Measurements from ENCODE around the gene RNF220.
"Not testable (repeated sequence)": the region's sequence is repeated elsewhere in the genome, so short reads cannot be mapped to it uniquely, and the experiment has no call there.

RNF220 gene

DNA sequence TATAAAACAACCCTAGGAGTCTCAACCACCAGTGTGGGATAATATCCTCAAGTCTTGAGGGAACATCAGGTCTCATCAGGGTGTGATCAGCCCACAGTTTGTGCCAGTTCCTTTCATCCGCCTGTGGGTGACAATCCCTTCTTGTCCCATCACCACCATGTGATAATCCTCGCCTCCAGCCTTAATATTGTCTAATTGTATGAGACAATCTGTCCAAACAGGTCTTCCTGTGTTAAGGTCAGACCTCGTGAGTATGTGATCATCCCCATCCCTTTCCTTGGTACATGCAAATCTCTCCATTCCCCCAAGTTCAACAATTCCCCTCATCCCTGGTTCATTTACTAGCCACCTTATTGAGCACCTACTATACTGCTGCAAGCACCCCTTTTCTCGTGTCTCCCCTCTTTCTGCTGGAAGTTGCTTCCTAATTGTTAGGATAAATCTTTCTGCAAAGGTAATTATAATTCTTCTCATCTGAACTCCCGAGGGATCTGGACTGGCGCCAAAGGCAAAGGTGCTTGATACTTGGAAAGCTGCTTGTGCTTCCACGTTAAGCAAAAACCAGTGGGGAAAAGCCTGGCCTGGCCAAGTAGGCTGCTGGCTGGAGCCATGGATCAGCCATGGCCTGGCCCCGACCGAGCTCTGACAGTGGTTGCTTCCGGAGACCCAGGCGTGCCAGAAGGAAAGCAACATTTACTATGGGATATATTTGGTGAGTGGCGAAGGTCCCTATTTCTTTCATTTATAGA is 92.5 kb downstream of the RNF220 start:
- no peak for DNase-seq

DNA sequence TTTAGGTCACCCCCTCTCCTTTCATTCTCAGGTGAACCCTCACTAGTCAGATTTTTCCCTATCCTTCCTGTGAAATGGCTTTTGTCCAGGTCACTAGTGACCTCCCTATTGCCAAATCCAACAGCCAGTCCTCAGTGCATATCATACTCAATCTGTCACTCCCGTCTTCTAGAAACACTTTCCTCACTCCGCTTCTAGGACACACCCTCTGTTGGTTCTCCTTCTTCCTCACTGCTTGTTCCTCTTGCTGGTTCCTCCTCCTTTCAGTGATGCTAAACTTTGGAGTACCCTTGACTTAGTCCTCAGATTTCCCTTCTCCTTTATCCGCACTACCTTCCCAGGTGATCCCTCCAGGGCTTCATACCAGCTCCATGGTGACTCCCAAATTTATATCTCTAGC is 94.3 kb downstream of the RNF220 start:
- DNase-seq, result no peak

DNA sequence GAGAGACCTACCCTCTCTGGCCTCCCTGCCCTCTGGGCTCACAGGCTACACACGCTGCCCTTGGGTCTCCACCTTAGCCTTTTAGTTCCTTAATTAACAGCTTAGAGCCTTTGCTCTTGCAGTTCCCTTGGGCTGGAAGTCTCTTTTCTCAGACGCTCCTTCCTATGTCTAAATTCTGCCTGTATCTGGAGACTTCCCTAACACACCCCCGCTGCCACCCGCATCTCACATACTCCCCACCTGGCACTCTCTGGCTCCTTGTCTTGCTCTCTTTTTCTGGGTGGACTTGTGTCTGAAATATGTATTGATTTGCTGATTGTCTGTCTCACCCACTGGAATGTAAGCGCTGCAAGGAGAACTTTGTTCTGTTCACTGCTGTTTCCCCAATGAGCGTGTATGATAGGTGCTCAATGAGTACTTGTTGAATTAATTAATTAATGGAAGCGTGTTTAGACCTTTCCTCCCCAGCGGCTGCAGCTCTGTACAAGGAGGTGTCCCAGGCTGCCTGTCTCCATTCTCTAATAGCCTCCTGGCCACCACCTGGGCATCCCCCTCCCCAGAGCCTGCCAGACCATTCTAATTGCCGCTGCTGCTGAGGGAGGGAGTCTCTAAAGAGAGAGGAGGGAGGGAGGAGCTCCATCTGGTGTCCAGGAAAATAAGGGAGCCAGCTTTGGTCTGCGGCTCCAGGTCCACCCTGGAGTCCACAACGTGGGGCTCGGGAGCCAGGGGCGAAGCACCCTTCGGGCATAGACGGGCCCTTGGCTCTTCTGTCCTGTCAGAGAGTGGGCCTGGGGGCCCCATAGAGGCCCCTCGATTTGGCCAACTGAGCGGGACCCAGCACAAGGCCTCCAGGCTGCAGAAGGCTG is 95.4 kb downstream of the RNF220 start:
- no peak for DNase-seq

DNA sequence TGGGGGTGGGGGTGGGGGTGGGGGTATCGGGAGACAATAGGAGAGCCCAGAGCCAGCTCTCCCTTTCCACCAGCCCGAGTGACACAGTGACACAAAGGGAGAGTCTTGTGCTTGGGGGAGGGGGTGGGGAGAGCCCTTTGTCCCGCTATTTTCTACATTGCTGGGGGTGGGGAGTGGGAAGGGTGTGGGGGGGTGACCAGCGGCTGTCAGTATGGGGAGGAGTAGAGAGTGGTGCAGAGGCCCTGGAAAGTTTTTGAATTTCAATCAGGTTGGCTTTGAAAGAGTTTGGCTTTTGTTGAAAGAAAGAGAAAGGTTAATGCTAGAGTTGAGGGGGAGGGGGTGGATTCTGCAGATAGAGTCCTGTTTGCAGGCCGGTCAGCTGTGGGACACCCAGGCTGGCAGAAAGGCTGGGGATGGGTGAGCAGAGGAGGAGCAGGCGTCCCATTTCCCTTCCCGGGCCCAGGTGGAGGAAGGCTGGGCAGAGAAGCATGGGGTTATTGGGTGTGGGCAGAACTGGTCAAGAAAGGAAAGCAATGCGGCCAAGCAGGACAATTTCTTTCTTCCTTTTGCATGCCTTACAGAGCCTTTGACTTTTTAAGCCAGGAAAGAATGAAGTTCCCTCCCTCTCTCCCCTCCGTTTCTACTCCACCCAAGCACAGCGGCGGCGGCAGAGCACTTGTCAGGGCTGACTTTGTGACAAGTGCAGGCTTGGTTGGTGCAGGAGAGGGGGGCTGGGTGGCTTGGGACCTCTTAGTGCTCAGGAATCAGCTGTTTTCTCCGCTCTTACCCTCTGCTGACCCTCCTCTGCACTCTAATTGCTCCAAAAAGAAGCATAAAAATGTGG is 96.2 kb downstream of the RNF220 start:
- DNase-seq, result no peak

DNA sequence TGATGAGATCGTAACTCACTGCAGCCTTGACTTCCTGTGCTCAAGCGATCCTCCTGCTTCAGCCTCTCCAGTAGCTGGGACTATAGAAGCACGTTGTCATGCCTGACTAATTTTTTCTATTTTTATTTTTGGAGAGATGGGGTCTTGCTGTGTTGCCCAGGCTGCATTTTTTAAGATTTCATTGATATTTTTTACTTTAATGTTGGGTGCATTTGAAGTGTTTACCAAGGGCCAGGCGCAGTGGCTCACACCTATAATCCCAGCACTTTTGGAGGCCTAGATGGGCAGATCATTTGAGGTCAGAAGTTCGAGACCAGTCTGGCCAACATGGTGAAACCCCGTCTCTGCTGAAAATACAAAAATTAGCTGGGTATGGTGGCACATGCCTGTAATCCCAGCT is 97.8 kb downstream of the RNF220 start:
- DNase-seq, result not testable (repeated sequence)

DNA sequence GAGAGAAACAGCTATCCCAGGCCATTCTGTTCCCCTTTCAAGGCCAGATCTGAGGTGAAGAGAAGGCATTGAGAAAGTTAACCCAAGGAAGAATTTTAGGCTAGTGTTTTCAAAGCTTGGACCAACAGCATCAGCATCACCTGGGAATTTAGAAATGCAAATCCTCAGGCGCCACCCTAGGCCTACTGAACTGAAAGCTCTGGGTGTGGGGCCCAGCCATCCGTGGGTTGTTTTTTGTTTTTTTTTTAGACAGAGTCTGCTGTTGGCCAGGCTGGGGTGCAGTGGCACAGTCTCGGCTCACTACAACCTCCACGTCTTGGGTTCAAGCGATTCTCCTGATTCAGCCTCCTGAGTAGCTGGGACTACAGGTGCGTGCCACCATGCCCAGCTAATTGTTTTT is 98.6 kb downstream of the RNF220 start:
- DNase-seq, result no peak

DNA sequence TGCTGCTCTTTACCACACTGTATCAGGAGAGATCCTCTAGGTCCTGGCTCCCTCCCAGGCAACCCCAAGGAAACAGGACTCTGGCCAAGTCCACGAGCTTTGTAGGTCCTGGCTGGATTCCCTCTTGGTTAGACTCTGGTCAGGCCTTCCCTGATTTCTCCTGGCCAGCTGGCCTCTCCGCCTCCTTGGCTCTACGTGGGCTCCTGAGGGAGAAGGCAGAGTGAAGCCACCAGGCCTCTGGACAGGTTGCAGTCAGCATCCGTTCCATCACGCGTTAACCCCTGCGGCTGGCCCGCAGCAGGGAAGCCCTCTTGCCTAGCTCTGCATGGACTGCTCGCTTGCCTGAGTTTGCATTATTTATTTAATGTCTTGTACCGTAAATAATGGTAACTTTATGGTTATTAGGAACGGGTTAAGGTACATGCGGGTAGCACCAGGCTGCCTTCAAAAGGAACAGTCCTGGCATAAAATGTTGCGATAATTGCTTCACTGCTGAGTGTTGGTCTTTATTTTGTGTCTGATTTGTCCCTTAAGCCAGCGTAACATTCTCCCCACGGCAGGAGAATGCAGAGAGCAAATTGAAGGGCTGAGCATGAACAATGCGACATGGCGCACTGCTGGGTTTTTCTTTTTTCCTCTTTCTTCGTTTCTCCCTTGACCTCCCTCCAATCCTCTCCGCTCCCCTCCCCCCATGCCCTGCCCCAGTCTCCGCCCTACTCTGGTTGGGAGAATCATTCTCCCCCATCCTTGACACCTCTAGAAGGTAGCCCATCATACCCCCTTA is 100.3 kb downstream of the RNF220 start:
- no peak for DNase-seq

DNA sequence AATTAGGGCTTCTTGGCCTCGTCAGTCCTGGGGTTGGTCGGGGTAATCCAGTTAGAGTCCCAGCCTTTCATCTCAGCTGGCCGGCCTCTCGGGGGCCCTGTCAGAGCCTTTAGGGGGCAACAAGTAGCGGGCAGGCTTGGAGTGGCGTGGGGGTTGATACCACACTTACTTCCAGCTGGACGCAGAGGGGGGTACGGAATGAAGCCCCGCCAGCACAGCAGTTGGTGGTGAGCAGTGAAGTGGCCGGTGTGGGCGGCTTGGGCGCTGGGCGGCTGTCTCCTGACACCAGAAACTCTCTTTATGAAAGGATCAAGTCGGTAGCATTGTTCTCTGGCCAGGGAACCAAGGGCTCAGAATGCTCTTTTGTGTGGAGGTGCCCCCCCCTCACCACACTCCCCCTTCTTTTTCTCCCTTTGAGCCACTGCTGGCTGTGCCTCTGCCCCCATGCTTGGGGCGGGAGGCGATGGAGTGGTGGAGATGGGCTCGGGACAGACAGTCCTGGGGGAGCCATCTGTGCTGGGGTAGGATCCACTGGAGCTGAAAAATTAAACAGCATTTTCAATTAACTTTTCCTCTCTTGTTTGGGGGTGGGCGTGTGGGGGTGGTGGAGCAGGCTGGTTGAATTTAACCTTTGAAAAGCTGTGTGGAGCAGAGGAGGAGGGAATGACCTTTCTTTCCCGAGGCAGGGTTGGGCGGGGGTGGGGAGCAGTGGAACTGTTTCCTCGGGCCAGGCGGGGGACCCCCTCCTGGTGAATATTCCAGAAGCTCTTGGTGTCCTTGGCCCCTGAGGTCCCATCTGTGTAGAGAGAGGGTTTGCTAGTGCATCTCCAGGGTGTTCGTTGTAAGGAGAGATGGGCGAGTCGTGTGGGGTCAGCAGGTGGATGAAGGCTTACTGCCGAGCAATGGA is 102.7 kb downstream of the RNF220 start:
- no peak for DNase-seq

DNA sequence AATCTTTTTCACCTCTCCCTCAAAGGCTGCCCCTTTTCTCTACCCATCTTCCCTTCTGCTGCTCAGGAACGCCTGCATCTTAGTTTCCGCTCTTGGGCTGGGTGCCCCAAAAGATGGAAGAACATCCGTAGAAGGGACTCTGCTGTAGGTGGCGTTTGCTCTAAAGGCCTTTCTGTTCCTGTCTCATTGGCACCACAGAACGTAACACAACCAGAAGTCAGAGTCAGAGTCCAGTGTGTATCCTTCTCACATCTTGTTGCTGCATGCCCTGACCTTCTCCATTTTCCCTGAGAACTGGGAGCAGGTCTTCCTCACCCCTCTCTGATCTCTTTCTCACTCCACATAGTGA is 103.3 kb downstream of the RNF220 start:
- no peak for DNase-seq

DNA sequence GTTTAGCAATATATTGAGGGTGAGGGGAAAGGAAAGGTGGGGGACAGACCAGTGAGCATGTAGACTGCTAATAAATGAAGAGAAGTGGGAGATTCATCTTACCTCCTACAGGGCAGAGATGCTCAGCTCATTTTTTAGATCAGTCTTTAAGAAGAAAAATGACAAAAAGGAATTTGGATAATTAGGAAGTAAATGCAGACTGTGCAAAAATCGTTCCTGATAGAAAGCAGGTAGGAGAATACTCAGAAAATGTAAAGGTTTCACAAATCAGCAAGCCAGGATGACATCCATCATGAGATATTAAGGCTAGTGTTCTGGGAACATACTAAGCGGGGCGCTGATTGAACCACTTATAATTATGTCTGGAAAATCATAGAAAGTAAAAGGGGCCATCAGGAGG is 106.3 kb downstream of the RNF220 start:
- no peak for DNase-seq

DNA sequence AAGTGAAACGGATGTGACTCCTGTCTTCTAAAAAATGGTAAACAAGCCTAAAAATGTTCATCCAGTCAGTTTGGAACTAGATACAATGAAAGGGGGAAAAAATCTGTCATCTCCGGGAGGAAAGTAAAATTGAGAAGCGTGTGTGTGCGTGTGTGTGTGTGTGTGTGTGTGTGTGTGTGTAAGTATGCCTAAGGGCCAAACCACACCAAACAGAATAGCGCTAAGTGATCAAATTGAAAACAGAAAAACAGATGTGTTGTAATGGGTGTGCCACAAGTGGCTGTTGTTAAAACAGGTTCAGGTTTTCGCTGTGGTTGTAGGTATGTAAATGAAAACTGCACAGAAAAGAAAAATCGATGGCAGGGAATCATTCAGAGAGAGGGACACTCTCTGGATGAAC is 106.7 kb downstream of the RNF220 start:
- no peak for DNase-seq

DNA sequence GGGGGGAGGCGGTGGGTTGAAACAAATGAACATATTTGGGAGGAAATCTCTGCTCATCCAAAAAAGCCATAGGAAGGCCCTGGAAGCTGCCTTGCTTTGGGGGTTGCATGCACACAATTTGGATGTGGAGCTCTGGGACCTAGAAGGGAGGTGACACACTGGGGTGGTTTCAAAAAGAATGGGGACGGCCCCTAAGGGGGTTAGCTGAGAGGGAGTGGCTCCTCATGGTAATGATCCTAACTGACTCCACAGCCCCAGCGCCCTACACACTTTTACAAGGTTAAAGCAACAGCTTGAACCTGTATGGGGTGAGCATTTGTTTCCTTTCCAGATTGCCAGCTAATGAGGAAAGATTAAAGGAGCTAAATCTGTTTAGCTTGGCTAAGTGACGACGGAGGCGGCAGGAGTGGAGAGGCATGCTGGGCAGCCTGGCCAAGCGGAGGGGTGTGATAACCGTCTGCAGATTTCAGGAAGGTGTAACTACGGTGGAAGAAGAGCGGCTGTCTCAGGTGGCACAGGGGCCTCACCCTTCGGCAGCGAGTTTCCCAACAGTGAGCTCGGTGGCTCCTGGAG is 107.3 kb downstream of the RNF220 start:
- no peak for DNase-seq

DNA sequence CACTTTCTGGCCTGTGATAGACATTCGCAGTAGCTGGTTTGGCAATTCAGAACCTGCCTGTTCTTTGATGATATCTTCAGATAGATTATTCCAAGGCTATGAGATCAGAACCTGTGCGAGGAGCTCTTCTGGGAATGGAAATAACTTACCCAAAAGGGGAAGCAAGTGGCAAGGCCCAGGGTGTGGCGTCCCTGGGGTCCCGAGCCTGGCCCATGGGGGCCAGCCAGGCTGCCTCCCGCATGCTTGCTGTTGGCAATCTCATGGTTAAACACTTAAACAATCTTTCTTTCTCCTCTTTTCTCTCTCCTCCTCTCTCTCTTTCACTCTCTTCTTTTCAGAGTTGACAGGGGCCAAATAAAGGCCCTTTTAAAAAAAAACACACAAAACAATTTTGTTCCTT is 108.1 kb downstream of the RNF220 start:
- DNase-seq, result no peak

DNA sequence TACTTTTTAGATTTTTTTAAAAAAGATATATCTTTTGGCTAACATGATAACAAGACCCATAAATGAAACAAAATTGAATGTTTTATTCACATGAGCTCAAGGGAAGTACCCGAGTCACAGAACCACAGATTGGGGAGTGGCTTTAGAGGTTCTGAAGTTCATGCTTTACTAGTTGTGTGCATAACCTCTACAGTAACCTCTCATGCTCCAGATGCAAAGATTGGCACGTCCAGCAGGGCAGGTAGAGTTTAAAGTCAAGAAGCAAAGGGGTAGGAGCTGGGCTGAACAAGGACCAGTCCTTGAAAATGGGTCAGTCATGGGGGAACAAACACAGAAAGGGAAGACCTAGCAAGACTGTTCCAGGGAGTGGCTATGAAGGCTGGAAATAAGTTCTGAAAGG is 109.6 kb downstream of the RNF220 start:
- DNase-seq, result no peak

DNA sequence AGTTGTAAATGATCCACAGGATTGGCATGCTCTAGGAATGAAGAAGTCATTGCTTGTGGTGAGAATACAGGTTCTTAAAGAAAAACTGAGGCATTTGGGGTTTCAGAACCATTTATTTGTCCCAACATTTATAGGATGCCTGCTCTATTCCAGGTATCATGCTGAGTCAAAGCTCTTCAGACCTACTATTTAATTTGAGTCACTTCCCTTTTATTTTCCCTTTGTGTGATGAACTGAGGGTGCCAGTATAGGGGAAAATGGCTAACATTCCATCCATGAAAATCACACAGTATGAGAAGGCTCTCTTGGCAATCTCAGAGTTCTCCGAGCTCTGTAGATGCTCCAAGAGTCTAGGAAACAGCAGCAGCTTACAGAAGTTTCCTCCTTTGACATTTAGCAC is 110.4 kb downstream of the RNF220 start:
- peak; percentile 16 for DNase-seq

DNA sequence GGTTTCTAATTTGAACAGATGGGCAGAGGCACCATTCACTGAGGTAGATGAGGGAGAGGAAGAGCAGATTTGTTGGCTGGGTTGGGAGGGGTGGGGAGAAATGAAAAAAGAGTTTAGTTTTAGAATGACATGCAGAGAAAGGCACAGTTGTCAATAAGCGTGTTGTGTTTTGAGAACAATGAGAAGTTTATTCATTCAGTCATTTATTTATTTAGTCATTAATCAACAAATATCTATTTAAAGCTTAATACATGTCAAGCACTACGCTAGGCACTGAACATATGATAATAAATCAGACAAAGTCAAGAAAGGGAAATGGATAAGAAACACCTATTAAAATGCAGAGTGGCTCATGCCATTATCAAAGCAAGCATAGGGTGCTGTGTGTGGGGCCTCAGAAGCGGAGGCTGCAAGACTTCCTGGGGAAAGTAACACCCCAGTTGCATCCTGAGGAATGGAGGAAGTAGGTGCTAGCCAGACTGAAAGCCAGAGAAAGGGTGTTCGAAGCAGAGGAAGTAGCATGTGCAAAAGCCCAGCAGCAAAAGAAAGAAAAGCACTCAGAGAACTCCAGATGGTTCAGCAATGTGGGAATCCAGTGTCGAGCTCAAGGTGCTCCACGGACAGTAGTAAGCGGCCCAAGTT is 114.1 kb downstream of the RNF220 start:
- no peak for DNase-seq

DNA sequence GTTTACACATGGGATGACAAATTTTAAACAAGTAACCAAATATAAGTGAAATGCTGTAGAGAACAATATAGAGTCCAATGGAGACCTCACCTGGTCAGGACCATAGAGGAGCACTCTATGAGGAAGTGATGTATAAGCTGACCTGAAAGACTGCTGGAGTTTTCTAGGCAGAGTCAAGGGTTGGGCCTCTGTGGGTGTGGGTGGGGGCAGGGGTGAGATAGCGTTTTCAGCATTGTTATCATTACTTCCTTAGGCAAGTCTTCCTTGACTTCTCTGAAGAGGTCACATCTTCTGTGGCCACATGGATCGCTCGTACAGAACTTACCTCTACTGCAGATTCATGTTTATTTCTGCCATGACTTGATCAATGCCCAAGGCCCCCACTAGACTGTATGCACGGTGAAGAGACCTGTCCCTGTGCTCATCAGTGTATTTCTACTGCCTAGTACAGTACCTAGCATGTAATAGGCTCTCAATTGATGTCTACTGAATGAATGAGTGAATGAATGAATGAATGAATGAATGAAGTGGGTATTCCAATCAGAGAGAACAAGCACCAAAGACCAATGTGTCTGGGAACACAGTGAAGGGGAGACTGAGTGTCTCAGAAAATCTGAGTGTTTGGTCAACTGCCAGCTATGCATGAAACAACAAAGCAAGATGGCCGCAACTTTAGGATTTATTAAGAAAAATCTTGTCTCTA is 116.5 kb downstream of the RNF220 start:
- no peak for DNase-seq

DNA sequence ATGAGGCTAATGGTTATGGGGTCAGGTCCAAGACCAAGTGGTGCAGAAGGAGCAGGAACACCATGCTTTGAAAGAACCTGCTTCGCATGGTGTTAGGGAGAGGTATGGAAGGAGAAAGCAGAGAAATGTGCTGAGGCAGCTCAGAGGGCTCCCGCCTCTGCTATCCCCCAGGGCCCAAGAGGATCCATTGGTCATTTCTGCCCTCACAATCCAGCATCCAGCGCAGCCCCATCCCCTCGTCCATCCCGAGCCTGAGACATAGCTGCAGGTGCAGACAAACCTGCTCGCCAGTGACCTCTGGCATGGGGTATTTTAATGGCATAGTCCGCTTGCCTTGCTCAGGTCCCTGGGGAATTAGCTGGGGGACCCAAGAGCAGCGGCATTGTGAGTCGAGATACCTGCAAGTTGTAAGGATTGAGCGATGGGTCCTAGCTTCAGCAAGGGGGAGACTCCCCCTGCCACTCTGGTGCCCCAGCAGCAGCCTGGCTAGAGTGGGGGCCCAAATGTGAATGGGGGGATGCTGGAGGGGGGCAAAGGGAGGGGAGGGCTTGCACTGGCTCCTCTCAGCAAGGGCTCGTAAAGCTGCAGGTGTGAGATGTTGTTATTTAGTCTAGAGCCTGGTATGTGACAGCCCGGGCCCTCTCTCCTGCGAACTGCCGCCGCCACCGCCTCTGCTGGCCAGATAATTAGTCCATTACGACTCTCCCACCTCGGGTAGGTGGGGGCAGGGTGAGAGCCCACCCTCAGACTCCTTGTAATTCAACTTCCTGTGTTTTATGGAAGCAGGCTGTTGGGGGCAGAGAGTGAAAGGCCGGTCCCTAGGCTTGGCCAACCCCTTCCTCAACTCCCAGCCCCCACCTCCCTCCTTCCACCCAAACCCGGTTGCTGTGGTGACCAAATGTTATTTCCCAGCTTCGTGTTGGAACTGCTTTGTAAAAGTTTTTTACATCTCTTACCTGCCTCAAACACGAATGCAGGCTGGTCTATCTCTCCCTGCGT is 118.8 kb downstream of the RNF220 start:
- DNase-seq, result no peak
